Lower leg skin (tissue), 4 donors: ENCODE results near the gene FLT1. TPM values are rescaled to one million over a fixed set of nuclear protein-coding genes. Genes with fewer than 3 reads are reported as not detected.

Experiments used
- DNase-seq, 2 donors: peaks; one replicate each; pipeline ENCODE4 v3.0.0-alpha.2; 2019; ENCODE audit warnings: low spot score in 2 of 2
- H3K4me3 ChIP-seq: fragments of 200-600 bp; sonication (generic); 2 replicates; pipeline ENCODE4 v1.5.1; 2017; ENCODE audit warnings: mild to moderate bottlenecking, low read depth; ENCODE audit not compliant: poor library complexity, severe bottlenecking
- POLR2A ChIP-seq, 2 donors: fragments of 450-650 bp; IDR thresholded peaks; one replicate each; pipeline ENCODE4 v1.6.1; 2016 to 2017; ENCODE audit warnings: antibody characterized with exemption in 2 of 2, mild to moderate bottlenecking in 1 of 2, moderate library complexity in 1 of 2
- WGBS, 2 donors: methylation state at CpG; one replicate each; pipeline ENCODE4 v1.1.5; 2018; 5-methylcytosine and 5-hydroxymethylcytosine counted together
- intact Hi-C: fragments of 100-400 bp; cut with DNase I; formaldehyde crosslinking; loops from one replicate; pipeline ENCODE4 v1.15.0; 2023; ENCODE audit warnings: low total_unique reads
- total RNA-seq, 4 donors: library from RNA; depleted of rRNA; stranded (reverse); fragments of >200 nt; gene quantifications; one replicate each; pipeline ENCODE4 v1.1.0, GENCODE V29; 2016
- TF ChIP-seq, protein P1 (sequence below), 3 donors: fragments of 450-650 bp; IDR thresholded peaks; one replicate each; pipeline ENCODE4 v1.5.1; 2016; ENCODE audit warnings: antibody characterized with exemption in 3 of 3, mild to moderate bottlenecking in 3 of 3, moderate library complexity in 2 of 3

FLT1 gene
- total RNA-seq, 4 donors from 2014 or later, result 5.3 to 16.3 (median 9.7) TPM

DNA sequence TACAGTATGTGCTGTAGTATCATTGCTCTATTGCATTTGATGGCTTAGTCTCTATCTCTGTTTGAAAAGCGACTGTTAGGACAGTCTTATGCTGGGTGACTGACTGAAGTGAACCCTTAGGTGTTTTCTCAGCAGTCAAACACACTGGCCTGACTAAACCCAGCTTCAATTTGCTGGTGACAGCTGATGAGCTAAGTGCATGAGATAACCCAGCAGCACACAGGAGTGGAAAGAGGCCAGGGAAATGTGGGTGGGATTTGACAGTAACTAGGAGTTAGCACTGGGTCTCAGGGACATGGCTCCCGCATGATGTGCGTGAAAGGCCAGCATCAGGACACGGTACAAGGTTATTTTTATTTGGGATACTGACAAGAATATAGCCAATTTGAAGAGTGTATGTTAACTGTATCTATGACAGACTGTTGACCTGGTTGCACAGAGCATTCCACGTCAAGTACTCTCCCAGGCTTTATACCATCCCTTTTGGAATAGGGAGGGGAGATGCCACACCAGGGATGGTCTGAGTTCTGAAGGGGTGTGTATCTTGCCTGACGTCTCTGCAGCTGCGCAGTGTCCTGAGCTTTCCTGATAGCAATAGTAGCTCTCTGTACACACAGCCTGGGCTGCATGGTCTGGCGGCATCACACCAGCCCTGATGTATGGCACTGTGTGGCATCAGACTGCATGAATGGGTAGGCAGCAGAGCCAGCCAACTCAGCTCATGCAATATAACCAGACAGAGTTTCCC lies 144.8 kb downstream of the FLT1 start:
- WGBS, 2 donors, result 89 to 94% methylated on average over 8 of the region's 8 CpGs
- intact Hi-C loops, result no loop called here
- no peak overlapping the region for H3K4me3 ChIP-seq
- no peak for TF ChIP-seq POLR2A (IDR thresholded peaks at IDR 0.05)
- TF ChIP-seq, protein P1, sequence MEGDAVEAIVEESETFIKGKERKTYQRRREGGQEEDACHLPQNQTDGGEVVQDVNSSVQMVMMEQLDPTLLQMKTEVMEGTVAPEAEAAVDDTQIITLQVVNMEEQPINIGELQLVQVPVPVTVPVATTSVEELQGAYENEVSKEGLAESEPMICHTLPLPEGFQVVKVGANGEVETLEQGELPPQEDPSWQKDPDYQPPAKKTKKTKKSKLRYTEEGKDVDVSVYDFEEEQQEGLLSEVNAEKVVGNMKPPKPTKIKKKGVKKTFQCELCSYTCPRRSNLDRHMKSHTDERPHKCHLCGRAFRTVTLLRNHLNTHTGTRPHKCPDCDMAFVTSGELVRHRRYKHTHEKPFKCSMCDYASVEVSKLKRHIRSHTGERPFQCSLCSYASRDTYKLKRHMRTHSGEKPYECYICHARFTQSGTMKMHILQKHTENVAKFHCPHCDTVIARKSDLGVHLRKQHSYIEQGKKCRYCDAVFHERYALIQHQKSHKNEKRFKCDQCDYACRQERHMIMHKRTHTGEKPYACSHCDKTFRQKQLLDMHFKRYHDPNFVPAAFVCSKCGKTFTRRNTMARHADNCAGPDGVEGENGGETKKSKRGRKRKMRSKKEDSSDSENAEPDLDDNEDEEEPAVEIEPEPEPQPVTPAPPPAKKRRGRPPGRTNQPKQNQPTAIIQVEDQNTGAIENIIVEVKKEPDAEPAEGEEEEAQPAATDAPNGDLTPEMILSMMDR (IDR thresholded peaks at IDR 0.05), result no peak
- no peak for DNase-seq

DNA sequence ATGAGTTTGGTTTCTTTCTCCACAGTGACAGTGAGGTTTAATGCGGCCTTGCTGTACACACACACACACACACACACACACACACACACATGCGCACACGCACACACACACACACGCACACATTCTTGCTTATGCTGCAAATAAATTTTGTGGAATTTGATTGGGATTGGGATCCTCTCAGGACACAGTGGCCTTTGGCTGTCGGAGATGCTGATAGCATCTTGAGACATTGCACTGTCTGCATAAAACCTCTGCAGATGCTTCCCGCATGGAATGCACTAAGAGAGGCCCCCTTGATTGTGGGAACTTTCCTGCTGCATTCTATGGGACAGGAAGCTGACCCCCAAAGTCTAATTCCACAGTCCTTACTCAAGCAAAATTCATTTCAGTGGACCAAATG lies 145.6 kb downstream of the FLT1 start:
- intact Hi-C loops, result no loop called here
- H3K4me3 ChIP-seq, result no peak overlapping the region
- DNase-seq, result no peak
- WGBS, 2 donors, result 78 to 86% methylated on average over 6 of the region's 6 CpGs
- no peak for TF ChIP-seq POLR2A (IDR thresholded peaks at IDR 0.05)
- TF ChIP-seq, protein P1 (IDR thresholded peaks at IDR 0.05), result no peak

DNA sequence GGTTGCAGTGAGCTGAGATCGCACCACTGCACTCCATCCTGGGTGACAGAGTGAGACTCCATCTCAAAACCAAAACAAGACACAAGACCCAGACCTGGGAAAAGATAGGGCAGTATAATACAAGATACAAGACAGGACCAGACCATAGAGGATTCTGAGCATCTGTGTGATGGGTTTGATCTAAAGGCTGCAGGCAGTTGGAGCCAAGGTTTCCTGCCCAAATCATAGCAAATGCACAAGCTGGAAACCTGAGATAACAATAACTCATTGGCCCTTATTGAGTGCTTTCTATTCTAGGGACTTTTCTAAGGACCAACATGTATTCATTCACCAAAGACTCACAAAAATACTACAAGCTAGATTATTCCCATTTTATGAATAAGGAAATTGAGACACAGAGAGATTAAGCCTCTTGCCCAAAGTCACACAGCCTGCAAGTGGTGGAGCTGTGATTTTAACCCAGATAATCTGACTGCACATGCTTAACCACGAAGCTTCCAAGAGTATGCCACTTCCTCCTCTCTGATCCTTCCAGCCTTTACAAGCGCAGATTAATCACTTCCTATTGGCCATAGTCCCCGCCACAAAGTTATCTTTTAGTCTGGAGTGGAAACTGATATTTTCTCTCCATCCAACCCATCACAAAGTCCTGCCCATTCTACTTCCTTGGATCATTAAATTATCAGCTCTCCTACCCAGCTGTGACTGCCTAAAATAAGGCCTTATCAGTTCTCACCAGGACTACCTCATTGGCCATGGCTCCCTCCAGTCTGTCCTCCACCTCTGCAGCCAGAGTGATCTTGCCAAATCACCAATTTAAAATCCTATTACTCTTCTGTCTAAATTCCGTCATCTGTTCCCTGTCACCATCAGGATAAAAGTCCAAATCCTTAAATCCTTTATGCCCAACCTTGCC lies 147.2 kb downstream of the FLT1 start:
- no peak overlapping the region for H3K4me3 ChIP-seq
- 70 to 72% methylated on average over 5 of the region's 5 CpGs for WGBS, 2 donors
- no peak for TF ChIP-seq POLR2A (IDR thresholded peaks at IDR 0.05)
- TF ChIP-seq, protein P1 (IDR thresholded peaks at IDR 0.05), result no peak
- DNase-seq, result no peak
- intact Hi-C loops, result no loop called here

DNA sequence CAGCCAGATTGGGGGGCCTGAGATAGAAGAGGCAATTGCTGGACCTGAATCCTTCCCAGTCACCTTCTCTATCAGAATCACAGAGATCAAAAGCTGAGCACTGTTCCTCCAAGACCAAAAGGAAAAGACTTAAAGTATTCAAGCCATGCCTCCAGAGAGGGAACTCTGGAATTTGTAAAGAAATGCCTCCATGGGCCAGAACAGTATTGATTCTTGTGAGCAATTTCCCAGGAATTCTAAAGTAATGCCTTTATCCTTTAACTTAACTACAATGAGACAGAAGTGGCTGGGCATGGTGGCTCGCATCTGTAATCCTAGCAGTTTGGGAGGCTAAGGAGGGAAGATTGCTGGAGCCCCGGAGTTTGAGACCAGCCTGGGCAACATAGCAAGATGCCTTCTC lies 148.8 kb downstream of the FLT1 start:
- no peak for DNase-seq
- H3K4me3 ChIP-seq, result no peak overlapping the region
- WGBS, 2 donors, result 91 to 92% methylated on average over 2 of the region's 2 CpGs
- TF ChIP-seq, protein P1 (IDR thresholded peaks at IDR 0.05), result no peak
- no peak for TF ChIP-seq POLR2A (IDR thresholded peaks at IDR 0.05)
- intact Hi-C loops, result no loop called here

DNA sequence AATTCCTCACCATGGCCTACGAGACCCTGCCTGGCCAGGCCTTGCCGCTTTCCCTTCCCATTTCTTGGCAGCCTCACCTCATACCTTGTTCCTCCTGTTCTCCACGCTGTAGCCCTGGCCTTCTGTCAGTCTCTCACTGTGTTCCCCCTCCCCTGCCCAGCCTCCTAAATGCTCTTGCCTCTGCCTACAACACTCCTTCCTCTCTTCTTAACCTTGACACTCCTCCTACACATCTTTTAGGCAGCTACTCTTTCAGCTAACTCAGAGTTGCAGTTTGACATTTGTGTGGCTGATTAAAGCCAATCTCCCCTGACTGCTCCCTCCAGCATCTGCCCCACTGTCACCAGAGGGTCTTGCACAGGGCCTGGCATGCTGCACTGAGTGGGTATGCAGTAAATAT lies 150.8 kb downstream of the FLT1 start:
- H3K4me3 ChIP-seq, result no peak overlapping the region
- WGBS, 2 donors, result 86% methylated on average over 3 of the region's 3 CpGs
- TF ChIP-seq, protein P1 (IDR thresholded peaks at IDR 0.05), result no peak
- no peak for TF ChIP-seq POLR2A (IDR thresholded peaks at IDR 0.05)
- DNase-seq, result no peak
- intact Hi-C loops, result no loop called here
